ENCODE results near the gene KRT86. TPM values are rescaled to one million over a fixed set of nuclear protein-coding genes. Genes with fewer than 3 reads are reported as not detected.
A peak's percentile ranks its signal among the peaks of the same experiment; 100 is the strongest.

Gene KRT86
- total and polyA plus RNA-seq, 7 donors: 0.25 to 0.60 TPM; not detected in 5

- no peaks in the 10 kb centered on the region for H3K9me3 ChIP-seq
- no peak for DNase-seq
- H3K27ac ChIP-seq: peak overlapping the region in 1 of 4 donors; percentile 52
- peaks cover 0 to 3% (median 0%) of the 10 kb centered on the region in 3 donors for H3K27me3 ChIP-seq
- intact Hi-C loops (cut with DNase I): no loop called here
- H3K4me3 ChIP-seq: no peak overlapping the region
- TF ChIP-seq CTCF (IDR thresholded peaks at IDR 0.05): no peak
- TF ChIP-seq POLR2AphosphoS5 (IDR thresholded peaks at IDR 0.05): no peak
- no peak for TF ChIP-seq EP300 (IDR thresholded peaks at IDR 0.05)
- no peak for TF ChIP-seq POLR2A (IDR thresholded peaks at IDR 0.05)
- peaks cover 0 to 35% (median 24%) of the 10 kb centered on the region in 4 donors for H3K4me1 ChIP-seq
- H3K36me3 ChIP-seq: no peaks in the 10 kb centered on the region
- 75 to 78% methylated on average over 5 of the region's 5 CpGs for WGBS, 2 donors
These were observed 36.3 kb downstream of the KRT86 start for GRCh38 chr12:52310622-52311284.

GRCh38 chr12:52311285-52311648, 36.8 kb downstream of the KRT86 start:
- 87 to 88% methylated on average over 3 of the region's 3 CpGs for WGBS, 2 donors
- no peak overlapping the region for H3K4me3 ChIP-seq
- H3K27me3 ChIP-seq: peaks cover 0 to 3% (median 0%) of the 10 kb centered on the region in 3 donors
- no peaks in the 10 kb centered on the region for H3K36me3 ChIP-seq
- no peaks in the 10 kb centered on the region for H3K9me3 ChIP-seq
- intact Hi-C loops (cut with DNase I): no loop called here
- H3K4me1 ChIP-seq: peaks cover 0 to 35% (median 24%) of the 10 kb centered on the region in 4 donors
- H3K27ac ChIP-seq: peak overlapping the region in 1 of 4 donors; percentile 52
- TF ChIP-seq CTCF (IDR thresholded peaks at IDR 0.05) (no peak), POLR2AphosphoS5 (IDR thresholded peaks at IDR 0.05) (no peak), EP300 (IDR thresholded peaks at IDR 0.05) (no peak), POLR2A (IDR thresholded peaks at IDR 0.05) (no peak)
- no peak for DNase-seq

- DNase-seq: no peak
These were observed 37.6 kb downstream of the KRT86 start for GRCh38 chr12:52312086-52312485.

GRCh38 chr12:52313461-52313860, 39.0 kb downstream of the KRT86 start:
- Histone ChIP-seq H3K36me3 (no peaks in the 10 kb centered on the region), H3K27ac (no peak overlapping the region), H3K4me3 (no peak overlapping the region), H3K4me1 (peaks cover 0 to 22% (median 16%) of the 10 kb centered on the region in 4 donors), H3K9me3 (no peaks in the 10 kb centered on the region), H3K27me3 (peaks cover 0 to 3% (median 0%) of the 10 kb centered on the region in 3 donors)
- no peak for TF ChIP-seq POLR2A (IDR thresholded peaks at IDR 0.05)
- no peak for TF ChIP-seq CTCF (IDR thresholded peaks at IDR 0.05)
- no peak for TF ChIP-seq EP300 (IDR thresholded peaks at IDR 0.05)
- no peak for TF ChIP-seq POLR2AphosphoS5 (IDR thresholded peaks at IDR 0.05)
- 60 to 71% methylated on average over 3 of the region's 3 CpGs for WGBS, 2 donors
- intact Hi-C loops (cut with DNase I): no loop called here
- no peak for DNase-seq

More at GRCh38 chr12:52312086-52312485, 37.6 kb downstream of the KRT86 start:
- Histone ChIP-seq H3K27me3 (peaks cover 0 to 3% (median 0%) of the 10 kb centered on the region in 3 donors), H3K4me1 (peaks cover 0 to 35% (median 24%) of the 10 kb centered on the region in 4 donors), H3K27ac (no peak overlapping the region), H3K36me3 (no peaks in the 10 kb centered on the region), H3K9me3 (no peaks in the 10 kb centered on the region), H3K4me3 (no peak overlapping the region)
- TF ChIP-seq EP300 (IDR thresholded peaks at IDR 0.05) (no peak), CTCF (IDR thresholded peaks at IDR 0.05) (no peak), POLR2AphosphoS5 (IDR thresholded peaks at IDR 0.05) (no peak), POLR2A (IDR thresholded peaks at IDR 0.05) (no peak)
- 82 to 86% methylated on average over 4 of the region's 4 CpGs for WGBS, 2 donors
- intact Hi-C loops (cut with DNase I): no loop called here
